Keratinocyte (primary cell): Measurements from ENCODE around the gene SLC19A1. TPM values are rescaled to one million over a fixed set of nuclear protein-coding genes. Genes with fewer than 3 reads are reported as not detected.

Source experiments
- DNase-seq: peaks from one replicate; pipeline ENCODE4 v3.0.0-alpha.2; 2011; ENCODE audit warnings: low read depth, missing footprints, low spot score
- FAIRE-seq: peaks from 2 replicates; lab custom pipeline; 2011; peaks lifted over from hg19 to GRCh38; lab: Jason Lieb, UNC
- H2AFZ ChIP-seq: 2 replicates; pipeline ENCODE4 v1.6.0; 2012; ENCODE audit warnings: low read length, control low read depth, inconsistent platforms; ENCODE audit not compliant: control insufficient read depth
- H3K27ac ChIP-seq: 2 replicates; pipeline ENCODE4 v1.5.1; 2011; ENCODE audit warnings: low read length; ENCODE audit not compliant: control insufficient read depth, insufficient read depth
- H3K27me3 ChIP-seq: 3 replicates; pipeline ENCODE4 v1.6.0; 2011; ENCODE audit warnings: low read length; ENCODE audit not compliant: control insufficient read depth, insufficient read depth; ENCODE audit errors: extremely low read depth
- H3K36me3 ChIP-seq, 2 experiments: 2 replicates in 1 of 2; 3 replicates in 1 of 2; pipeline ENCODE4 v1.5.1; 2011; ENCODE audit warnings: low read length in 2 of 2, mild to moderate bottlenecking in 1 of 2; ENCODE audit not compliant: control insufficient read depth in 2 of 2, insufficient read depth in 2 of 2; ENCODE audit errors: extremely low read depth in 1 of 2
- H3K4me1 ChIP-seq: 3 replicates; pipeline ENCODE4 v1.5.1; 2011; ENCODE audit warnings: low read length; ENCODE audit not compliant: control insufficient read depth, insufficient read depth; ENCODE audit errors: extremely low read depth
- H3K4me2 ChIP-seq: 3 replicates; pipeline ENCODE4 v1.6.0; 2011; ENCODE audit warnings: low read depth, low read length; ENCODE audit not compliant: control insufficient read depth, insufficient read depth; ENCODE audit errors: extremely low read depth
- H3K4me3 ChIP-seq, 3 experiments: fragments of 200-600 bp in 1 of 3; sonication (generic) in 1 of 3; 2 replicates in 2 of 3; 3 replicates in 1 of 3; pipeline ENCODE4 v1.5.1; 2011 to 2016; ENCODE audit warnings: low read length in 3 of 3, mild to moderate bottlenecking in 3 of 3, control low read depth in 2 of 3, inconsistent platforms in 1 of 3, low read depth in 1 of 3, mixed read lengths in 1 of 3, mixed run types in 1 of 3, moderate library complexity in 1 of 3; ENCODE audit not compliant: control insufficient read depth in 2 of 3, insufficient read depth in 2 of 3; ENCODE audit errors: extremely low read depth in 1 of 3
- H3K79me2 ChIP-seq: 2 replicates; pipeline ENCODE4 v1.6.0; 2012; ENCODE audit warnings: low read length; ENCODE audit not compliant: control insufficient read depth, insufficient read depth
- H3K9ac ChIP-seq: 3 replicates; pipeline ENCODE4 v1.6.0; 2011; ENCODE audit warnings: low read length; ENCODE audit not compliant: control insufficient read depth, insufficient read depth; ENCODE audit errors: extremely low read depth
- H3K9me1 ChIP-seq: 3 replicates; pipeline ENCODE4 v1.6.0; 2011; ENCODE audit warnings: low read length; ENCODE audit not compliant: control insufficient read depth, insufficient read depth; ENCODE audit errors: extremely low read depth
- H3K9me3 ChIP-seq: 2 replicates; pipeline ENCODE4 v1.5.1; 2012; ENCODE audit warnings: low read depth, low read length; ENCODE audit not compliant: control insufficient read depth
- H4K20me1 ChIP-seq: 3 replicates; pipeline ENCODE4 v1.6.0; 2011; ENCODE audit warnings: low read length; ENCODE audit not compliant: control insufficient read depth, insufficient read depth; ENCODE audit errors: extremely low read depth
- CTCF ChIP-seq, 3 experiments: IDR thresholded peaks in 1 of 3; conservative IDR thresholded peaks in 1 of 3; optimal IDR thresholded peaks in 1 of 3; 2 replicates in 2 of 3; 3 replicates in 1 of 3; pipeline versions ENCODE3 to v1.5.1; 2011; ENCODE audit warnings: low read length in 3 of 3, mild to moderate bottlenecking in 3 of 3, moderate library complexity in 2 of 3, control low read depth in 1 of 3, inconsistent platforms in 1 of 3; ENCODE audit not compliant: insufficient read depth in 2 of 3; ENCODE audit errors: extremely low read depth in 1 of 3
- EZH2 ChIP-seq: IDR thresholded peaks from one replicate; pipeline ENCODE4 v1.6.1; 2012; ENCODE audit warnings: inconsistent platforms, mild to moderate bottlenecking, low read length, moderate library complexity
- dilution Hi-C: fragments of 300-500 bp; cut with MboI; formaldehyde crosslinking; loops from one replicate; pipeline ENCODE4 v1.7.0; 2020; ENCODE audit warnings: low sequenced_read_pairs; ENCODE audit not compliant: extremely low pct_ligation_motif_present
- polyA plus RNA-seq, 5 experiments: library from polyadenylated mRNA; depleted of rRNA in 3 of 5; stranded (reverse) in 3 of 5; stranded (forward) in 1 of 5; unstranded in 1 of 5; fragments of >200 nt; gene quantifications; 1 replicate in 1 of 5; 2 replicates in 3 of 5; 3 replicates in 1 of 5; pipeline versions ENCODE4 v1.2.1 to v1.2.3, GENCODE V29; 2011 to 2012; ENCODE audit warnings: missing spikeins in 2 of 5, low read depth in 1 of 5, low replicate concordance in 1 of 5

Gene SLC19A1
- polyA plus RNA-seq, 1 donor (not counting 4 experiments of a cell fraction or from before 2014, with no cell fraction given), result 3.8 TPM

DNA sequence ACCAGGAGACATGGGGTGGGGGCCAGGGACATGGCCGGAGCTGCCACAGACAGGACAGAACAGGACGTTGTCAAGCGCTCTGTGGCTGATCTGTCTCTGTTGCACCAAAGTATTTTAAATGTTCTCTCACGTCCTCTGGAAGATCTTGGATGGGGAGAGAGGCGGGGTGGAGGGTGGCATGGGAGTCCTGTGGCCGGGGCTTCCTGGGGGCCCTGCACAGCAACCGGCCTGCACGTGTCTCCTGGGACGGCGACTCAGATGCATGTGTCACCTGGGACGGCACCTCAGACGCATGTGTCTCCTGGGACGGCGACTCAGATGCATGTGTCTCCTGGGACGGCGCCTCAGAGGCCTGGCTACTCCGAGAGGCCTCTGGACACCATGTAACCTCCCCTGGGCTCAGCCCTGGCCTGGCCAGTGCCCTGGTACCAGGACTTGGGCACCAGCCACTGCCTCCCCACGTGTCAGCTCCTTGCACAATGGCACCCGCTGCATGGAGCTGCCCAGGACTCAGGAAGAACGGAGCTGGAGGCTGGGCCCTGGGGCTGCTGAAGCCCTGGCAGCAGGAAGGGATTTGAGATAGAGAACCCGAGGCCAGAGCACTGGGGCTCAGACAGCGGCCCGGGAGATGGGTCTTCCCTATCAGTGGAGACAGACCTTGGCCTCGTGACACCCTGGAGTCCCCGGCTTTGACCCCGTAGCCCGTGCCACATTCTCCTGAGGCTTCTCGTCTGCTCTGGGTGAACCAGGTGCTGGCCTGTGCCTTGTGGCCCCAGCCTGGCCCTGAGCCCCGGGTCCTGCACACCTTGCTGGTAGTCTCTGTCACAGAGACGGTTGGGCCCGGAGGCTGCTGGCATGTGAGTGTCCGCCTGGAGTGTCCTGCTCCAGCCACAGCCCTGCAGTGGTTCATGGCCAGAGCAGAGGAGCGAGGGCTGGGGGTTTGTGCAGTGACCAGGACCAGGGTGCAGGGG is 14.7 kb upstream of the SLC19A1 start:
- H3K9me3 ChIP-seq, result no peaks in the 10 kb centered on the region
- DNase-seq, result no peak
- H2AFZ ChIP-seq, result no peak overlapping the region
- dilution Hi-C loops, result no loop called here
- peaks cover 26% of the 10 kb centered on the region for H3K27me3 ChIP-seq
- H3K27ac ChIP-seq, result no peak overlapping the region
- no peaks in the 10 kb centered on the region for H3K36me3 ChIP-seq
- no peak overlapping the region for H3K4me3 ChIP-seq
- H3K9me1 ChIP-seq, result no peaks in the 10 kb centered on the region
- no peaks in the 10 kb centered on the region for H3K79me2 ChIP-seq
- no peaks in the 10 kb centered on the region for H3K4me1 ChIP-seq
- H3K4me2 ChIP-seq, result no peak overlapping the region
- TF ChIP-seq CTCF (optimal IDR thresholded peaks at IDR 0.05 in 1 of 3, IDR thresholded peaks at IDR 0.05 in 1 of 3, conservative IDR thresholded peaks at IDR 0.05 in 1 of 3; ENCODE audit: extremely low read depth in 1 of 3, insufficient read depth in 2 of 3, low read length in 3 of 3) (no peak), EZH2 (no peak)
- FAIRE-seq, result no peak
- H3K9ac ChIP-seq, result no peak overlapping the region
- no peaks in the 10 kb centered on the region for H4K20me1 ChIP-seq

DNA sequence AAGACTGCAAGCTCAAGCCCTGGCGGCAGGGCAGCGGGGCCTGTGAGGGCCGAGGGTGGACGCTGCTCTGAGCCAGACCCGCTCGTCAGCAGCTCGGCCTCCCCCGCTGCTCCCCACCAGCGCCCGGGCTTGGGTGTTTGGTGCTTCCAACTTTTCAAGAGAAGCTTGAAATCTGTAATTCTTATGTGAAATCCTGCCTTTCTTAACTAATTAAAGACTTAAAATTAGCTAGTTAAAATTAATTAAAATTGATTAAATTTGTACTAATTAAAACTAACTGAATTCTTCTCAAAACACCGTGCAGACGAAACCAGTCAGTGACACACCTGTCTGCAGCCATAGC is 14.0 kb upstream of the SLC19A1 start:
- Histone ChIP-seq H2AFZ (no peak overlapping the region), H3K4me3 (no peak overlapping the region), H3K4me1 (no peaks in the 10 kb centered on the region), H3K36me3 (no peaks in the 10 kb centered on the region), H3K27ac (no peak overlapping the region), H4K20me1 (no peaks in the 10 kb centered on the region), H3K9me3 (no peaks in the 10 kb centered on the region), H3K27me3 (peaks cover 25% of the 10 kb centered on the region), H3K9ac (no peak overlapping the region), H3K79me2 (no peaks in the 10 kb centered on the region), H3K9me1 (no peaks in the 10 kb centered on the region), H3K4me2 (no peak overlapping the region)
- FAIRE-seq, result no peak
- dilution Hi-C loops, result no loop called here
- TF ChIP-seq CTCF (optimal IDR thresholded peaks at IDR 0.05 in 1 of 3, IDR thresholded peaks at IDR 0.05 in 1 of 3, conservative IDR thresholded peaks at IDR 0.05 in 1 of 3; ENCODE audit: extremely low read depth in 1 of 3, insufficient read depth in 2 of 3, low read length in 3 of 3) (no peak), EZH2 (no peak)
- DNase-seq, result no peak
